Activated CD4-positive, alpha-beta T cell treated with anti-CD3 and anti-CD28 coated beads, Interleukin-2, amount 50 U/mL, for 48 hours (primary cell): Measurements from ENCODE around the gene ANKRD53.
A peak's percentile ranks its signal among the peaks of the same experiment; 100 is the strongest.
"Not testable (repeated sequence)": the region's sequence is repeated elsewhere in the genome, so short reads cannot be mapped to it uniquely, and the experiment has no call there.

Experiments
- DNase-seq, 2 experiments: peaks; one replicate each; pipeline ENCODE4 v3.0.0-alpha.2; 2020

The ANKRD53 gene

GRCh38 chr2:71019989-71020388 lies 41.6 kb downstream of the ANKRD53 start:
- DNase-seq, result not testable (repeated sequence)

- DNase-seq, result not testable (repeated sequence)
Observed at GRCh38 chr2:71021394-71021793, 43.0 kb downstream of the ANKRD53 start.

- peak; percentile 72 to 79 for DNase-seq
Observed at GRCh38 chr2:71023553-71024243, 45.3 kb downstream of the ANKRD53 start.
